HL-60 (cell line): ENCODE measurements around the gene CETP.
"Not testable (repeated sequence)": the region's sequence is repeated elsewhere in the genome, so short reads cannot be mapped to it uniquely, and the experiment has no call there.

ENCODE experiments used
- DNase-seq, 2 experiments: peaks; one replicate each; pipeline ENCODE4 v3.0.0-alpha.2; 2010 to 2020; ENCODE audit warnings: low read depth in 1 of 2, low spot score in 1 of 2
- H3K27ac ChIP-seq: fragments of 250-450 bp; sonication (Bioruptor Pico); replicated peaks from 2 replicates; pipeline ENCODE4 v1.5.1; 2020; ENCODE audit warnings: mild to moderate bottlenecking, moderate library complexity
- H3K27me3 ChIP-seq: fragments of 250-450 bp; sonication (Bioruptor Pico); 2 replicates; pipeline ENCODE4 v1.5.1; 2021; ENCODE audit warnings: mild to moderate bottlenecking, moderate library complexity; ENCODE audit not compliant: insufficient read depth, poor library complexity, severe bottlenecking
- H3K4me3 ChIP-seq: replicated peaks from 2 replicates; pipeline ENCODE4 v1.5.1; 2011; ENCODE audit warnings: mild to moderate bottlenecking, control low read depth, low read length; ENCODE audit not compliant: insufficient read depth
- GABPA ChIP-seq: IDR thresholded peaks from 2 replicates; pipeline ENCODE4 v1.6.1; 2012; ENCODE audit warnings: low read depth
- POLR2AphosphoS5 ChIP-seq: IDR thresholded peaks from 2 replicates; pipeline ENCODE4 v1.6.1; 2012; ENCODE audit warnings: low read depth
- SPI1 ChIP-seq: IDR thresholded peaks from 2 replicates; pipeline ENCODE4 v1.6.1; 2012; ENCODE audit warnings: low read depth, mild to moderate bottlenecking, borderline replicate concordance
- TF ChIP-seq, protein P1 (sequence below): IDR thresholded peaks from 2 replicates; pipeline ENCODE4 v1.6.1; 2012; ENCODE audit warnings: low read depth; ENCODE audit not compliant: insufficient replicate concordance
- TF ChIP-seq, protein P2 (sequence below): IDR thresholded peaks from one replicate; pipeline ENCODE4 v1.5.1; 2011; ENCODE audit warnings: low read length, control low read depth, inconsistent platforms; ENCODE audit not compliant: insufficient read depth

The CETP gene

DNA sequence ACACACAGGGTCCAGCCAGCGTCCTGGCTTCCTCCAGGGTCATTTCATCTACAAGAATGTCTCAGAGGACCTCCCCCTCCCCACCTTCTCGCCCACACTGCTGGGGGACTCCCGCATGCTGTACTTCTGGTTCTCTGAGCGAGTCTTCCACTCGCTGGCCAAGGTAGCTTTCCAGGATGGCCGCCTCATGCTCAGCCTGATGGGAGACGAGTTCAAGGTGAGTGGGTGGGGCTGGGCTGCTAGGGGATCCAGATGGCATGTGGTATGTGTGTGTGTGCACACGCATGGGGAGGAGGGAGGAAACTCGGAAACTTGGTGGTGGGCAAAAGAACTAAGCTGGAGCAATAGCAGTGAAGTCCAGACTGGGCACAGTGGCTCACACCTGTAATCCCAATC, 11.5 kb downstream of the CETP start:
- no peaks in the 10 kb centered on the region for H3K27me3 ChIP-seq
- TF ChIP-seq GABPA (no peak), SPI1 (no peak), POLR2AphosphoS5 (no peak)
- TF ChIP-seq, protein P1, sequence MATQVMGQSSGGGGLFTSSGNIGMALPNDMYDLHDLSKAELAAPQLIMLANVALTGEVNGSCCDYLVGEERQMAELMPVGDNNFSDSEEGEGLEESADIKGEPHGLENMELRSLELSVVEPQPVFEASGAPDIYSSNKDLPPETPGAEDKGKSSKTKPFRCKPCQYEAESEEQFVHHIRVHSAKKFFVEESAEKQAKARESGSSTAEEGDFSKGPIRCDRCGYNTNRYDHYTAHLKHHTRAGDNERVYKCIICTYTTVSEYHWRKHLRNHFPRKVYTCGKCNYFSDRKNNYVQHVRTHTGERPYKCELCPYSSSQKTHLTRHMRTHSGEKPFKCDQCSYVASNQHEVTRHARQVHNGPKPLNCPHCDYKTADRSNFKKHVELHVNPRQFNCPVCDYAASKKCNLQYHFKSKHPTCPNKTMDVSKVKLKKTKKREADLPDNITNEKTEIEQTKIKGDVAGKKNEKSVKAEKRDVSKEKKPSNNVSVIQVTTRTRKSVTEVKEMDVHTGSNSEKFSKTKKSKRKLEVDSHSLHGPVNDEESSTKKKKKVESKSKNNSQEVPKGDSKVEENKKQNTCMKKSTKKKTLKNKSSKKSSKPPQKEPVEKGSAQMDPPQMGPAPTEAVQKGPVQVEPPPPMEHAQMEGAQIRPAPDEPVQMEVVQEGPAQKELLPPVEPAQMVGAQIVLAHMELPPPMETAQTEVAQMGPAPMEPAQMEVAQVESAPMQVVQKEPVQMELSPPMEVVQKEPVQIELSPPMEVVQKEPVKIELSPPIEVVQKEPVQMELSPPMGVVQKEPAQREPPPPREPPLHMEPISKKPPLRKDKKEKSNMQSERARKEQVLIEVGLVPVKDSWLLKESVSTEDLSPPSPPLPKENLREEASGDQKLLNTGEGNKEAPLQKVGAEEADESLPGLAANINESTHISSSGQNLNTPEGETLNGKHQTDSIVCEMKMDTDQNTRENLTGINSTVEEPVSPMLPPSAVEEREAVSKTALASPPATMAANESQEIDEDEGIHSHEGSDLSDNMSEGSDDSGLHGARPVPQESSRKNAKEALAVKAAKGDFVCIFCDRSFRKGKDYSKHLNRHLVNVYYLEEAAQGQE = no peak
- TF ChIP-seq, protein P2, sequence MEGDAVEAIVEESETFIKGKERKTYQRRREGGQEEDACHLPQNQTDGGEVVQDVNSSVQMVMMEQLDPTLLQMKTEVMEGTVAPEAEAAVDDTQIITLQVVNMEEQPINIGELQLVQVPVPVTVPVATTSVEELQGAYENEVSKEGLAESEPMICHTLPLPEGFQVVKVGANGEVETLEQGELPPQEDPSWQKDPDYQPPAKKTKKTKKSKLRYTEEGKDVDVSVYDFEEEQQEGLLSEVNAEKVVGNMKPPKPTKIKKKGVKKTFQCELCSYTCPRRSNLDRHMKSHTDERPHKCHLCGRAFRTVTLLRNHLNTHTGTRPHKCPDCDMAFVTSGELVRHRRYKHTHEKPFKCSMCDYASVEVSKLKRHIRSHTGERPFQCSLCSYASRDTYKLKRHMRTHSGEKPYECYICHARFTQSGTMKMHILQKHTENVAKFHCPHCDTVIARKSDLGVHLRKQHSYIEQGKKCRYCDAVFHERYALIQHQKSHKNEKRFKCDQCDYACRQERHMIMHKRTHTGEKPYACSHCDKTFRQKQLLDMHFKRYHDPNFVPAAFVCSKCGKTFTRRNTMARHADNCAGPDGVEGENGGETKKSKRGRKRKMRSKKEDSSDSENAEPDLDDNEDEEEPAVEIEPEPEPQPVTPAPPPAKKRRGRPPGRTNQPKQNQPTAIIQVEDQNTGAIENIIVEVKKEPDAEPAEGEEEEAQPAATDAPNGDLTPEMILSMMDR = no peak
- no peak for DNase-seq
- no peak overlapping the region for H3K27ac ChIP-seq
- H3K4me3 ChIP-seq = no peak overlapping the region

DNA sequence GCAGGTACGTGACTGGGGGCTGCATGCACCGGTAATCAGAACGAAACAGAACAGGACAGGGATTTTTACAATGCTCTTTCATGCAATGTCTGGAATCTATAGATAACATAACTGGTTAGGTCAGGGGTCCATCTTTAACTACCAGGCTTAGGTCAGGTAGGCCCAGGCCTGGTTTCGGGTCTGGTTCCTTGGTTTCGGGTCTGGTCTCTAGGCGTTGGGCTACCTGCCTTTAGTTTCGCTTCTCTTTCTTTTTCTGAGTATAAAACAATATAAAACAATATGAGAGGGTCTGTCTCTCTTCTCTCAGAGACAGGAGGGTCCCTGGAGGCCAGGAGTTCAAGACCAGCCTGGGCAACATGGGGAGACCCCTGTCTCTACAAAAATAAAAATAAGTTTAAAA, 12.1 kb downstream of the CETP start:
- not testable (repeated sequence) for H3K27ac ChIP-seq, DNase-seq, H3K27me3 ChIP-seq, H3K4me3 ChIP-seq

DNA sequence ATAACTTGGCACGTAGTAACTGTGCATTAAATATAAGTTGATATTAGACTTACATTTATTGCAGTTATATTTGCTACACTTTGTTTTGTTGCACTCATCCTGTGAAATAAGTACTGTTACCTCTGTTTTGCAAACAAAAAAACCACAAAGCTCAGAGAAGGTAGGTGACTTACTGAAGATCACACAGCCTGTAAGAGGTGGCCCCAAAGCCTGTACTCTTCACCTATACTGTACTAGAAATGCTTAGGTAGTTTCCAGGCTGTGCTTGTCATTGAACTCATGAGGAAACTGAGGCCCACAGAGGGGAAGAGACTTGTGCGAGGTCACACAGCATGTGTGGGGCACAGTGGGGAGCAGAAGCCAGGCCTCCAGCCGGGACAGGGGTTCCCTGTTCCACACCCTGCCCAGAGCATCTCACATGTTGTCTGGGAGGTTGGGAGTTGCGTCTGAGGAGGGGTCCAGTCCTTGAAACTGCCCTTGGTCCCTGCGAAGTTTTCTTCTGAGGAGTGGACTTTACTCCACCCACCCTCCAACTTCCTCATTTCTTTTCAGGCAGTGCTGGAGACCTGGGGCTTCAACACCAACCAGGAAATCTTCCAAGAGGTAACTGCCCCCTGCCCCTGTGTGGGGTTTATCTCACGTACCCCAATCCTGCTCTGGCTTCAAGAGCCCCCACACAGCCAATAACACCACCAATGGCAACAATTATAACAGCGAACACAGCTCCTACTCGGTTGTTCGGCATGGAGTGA, 13.0 kb downstream of the CETP start:
- no peak for TF ChIP-seq POLR2AphosphoS5
- no peak for TF ChIP-seq GABPA
- TF ChIP-seq, protein P2 = no peak
- TF ChIP-seq SPI1 = peak; percentile 77; the same call in 1 of the 2 replicates
- DNase-seq = peak in 1 of 2 experiments; percentile 60
- Histone ChIP-seq H3K27me3 (no peaks in the 10 kb centered on the region), H3K27ac (peak overlapping the region; percentile 51), H3K4me3 (no peak overlapping the region)

DNA sequence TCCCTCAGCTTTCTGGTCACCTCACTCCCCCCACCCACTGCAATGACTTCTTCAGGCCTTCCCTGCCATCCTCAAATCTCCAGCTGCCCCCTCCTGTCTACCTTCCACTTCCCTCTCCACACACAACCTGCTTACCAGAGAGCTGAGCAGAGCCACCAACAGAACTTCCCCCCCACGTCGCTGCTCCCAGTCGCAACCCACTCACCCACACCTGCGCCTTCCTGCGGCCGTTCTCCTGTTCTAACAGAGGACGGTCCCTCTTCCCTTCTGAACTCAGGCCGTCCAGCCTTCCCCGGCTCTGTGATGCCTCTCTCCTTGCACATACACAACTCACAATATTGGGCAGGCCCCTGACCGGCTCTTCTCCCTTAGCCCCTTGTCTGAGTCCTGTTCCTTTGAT, 14.0 kb downstream of the CETP start:
- Histone ChIP-seq H3K27me3 (no peaks in the 10 kb centered on the region), H3K4me3 (no peak overlapping the region), H3K27ac (peak overlapping the region; percentile 51; the same call in 1 of the 2 replicates)
- no peak for DNase-seq
- TF ChIP-seq SPI1 (no peak), GABPA (no peak), POLR2AphosphoS5 (no peak)
- TF ChIP-seq, protein P2 = no peak
- TF ChIP-seq, protein P1 = no peak
